Activated T-cell treated with anti-CD3 and anti-CD28 coated beads, Interleukin-2, amount 50 U/mL, for 1 hour (primary cell): ENCODE data around the gene IFNG.

Experiments
- DNase-seq: peaks from one replicate; pipeline ENCODE4 v3.0.0-alpha.2; 2020

IFNG gene

GRCh38 chr12:68111995-68112394 lies 47.5 kb downstream of the IFNG start:
- no peak for DNase-seq

- DNase-seq, result no peak
Measured at GRCh38 chr12:68109444-68110217, 49.9 kb downstream of the IFNG start.

GRCh38 chr12:68109001-68109400 lies 50.5 kb downstream of the IFNG start:
- DNase-seq, result no peak

GRCh38 chr12:68106660-68107059 lies 52.9 kb downstream of the IFNG start:
- no peak for DNase-seq

GRCh38 chr12:68106160-68106559 lies 53.4 kb downstream of the IFNG start:
- no peak for DNase-seq
